Vagina (tissue), 2 donors: ENCODE results near the gene STRADA. TPM values are rescaled to one million over a fixed set of nuclear protein-coding genes. Genes with fewer than 3 reads are reported as not detected.

Experiments used
- DNase-seq, 2 donors: peaks; one replicate each; pipeline ENCODE4 v3.0.0-alpha.2; 2017; ENCODE audit errors: extremely low spot score in 2 of 2
- H3K27ac ChIP-seq: fragments of 200-600 bp; sonication (generic); one replicate; pipeline ENCODE4 v1.5.1; 2019
- H3K27me3 ChIP-seq: fragments of 200-600 bp; sonication (generic); one replicate; pipeline ENCODE4 v1.5.1; 2019
- H3K36me3 ChIP-seq, 2 donors: fragments of 200-600 bp; sonication (generic); one replicate each; pipeline ENCODE4 v1.5.1; 2017 to 2019
- H3K4me1 ChIP-seq: fragments of 200-600 bp; sonication (generic); one replicate; pipeline ENCODE4 v1.5.1; 2019
- H3K4me3 ChIP-seq, 2 donors: fragments of 200-600 bp; sonication (generic); 1 replicate in 1 of 2; 2 replicates in 1 of 2; pipeline ENCODE4 v1.5.1; 2016 to 2019
- H3K9me3 ChIP-seq: fragments of 200-600 bp; sonication (generic); one replicate; pipeline ENCODE4 v1.5.1; 2019
- POLR2A ChIP-seq, 2 donors: fragments of 450-650 bp; IDR thresholded peaks; one replicate each; pipeline ENCODE4 v1.6.1; 2017; ENCODE audit warnings: antibody characterized with exemption in 2 of 2, mild to moderate bottlenecking in 2 of 2, moderate library complexity in 2 of 2
- POLR2AphosphoS5 ChIP-seq, 2 donors: sonication (generic); formaldehyde crosslinking; IDR thresholded peaks; one replicate each; pipeline ENCODE4 v1.9.0; 2017; ENCODE audit warnings: antibody characterized with exemption in 2 of 2, mild to moderate bottlenecking in 2 of 2, low read depth in 1 of 2; ENCODE audit not compliant: insufficient read depth in 1 of 2
- intact Hi-C: fragments of 100-400 bp; cut with DNase I; formaldehyde crosslinking; loops from one replicate; pipeline ENCODE4 v1.15.1; 2023
- total RNA-seq: library from RNA; depleted of rRNA; stranded (reverse); fragments of >200 nt; gene quantifications from one replicate; pipeline ENCODE4 v1.2.3, GENCODE V29; 2016
- TF ChIP-seq, protein P1 (sequence below), 3 experiments: fragments of 450-650 bp in 2 of 3; fragments of 200-600 bp in 1 of 3; sonication (generic) in 1 of 3; IDR thresholded peaks; one replicate each; pipeline ENCODE4 v1.5.1; 2017 to 2019; ENCODE audit warnings: antibody characterized with exemption in 3 of 3, mild to moderate bottlenecking in 2 of 3, moderate library complexity in 2 of 3

Gene STRADA
- total RNA-seq, 1 donor from 2014 or later = 19.4 TPM

DNA sequence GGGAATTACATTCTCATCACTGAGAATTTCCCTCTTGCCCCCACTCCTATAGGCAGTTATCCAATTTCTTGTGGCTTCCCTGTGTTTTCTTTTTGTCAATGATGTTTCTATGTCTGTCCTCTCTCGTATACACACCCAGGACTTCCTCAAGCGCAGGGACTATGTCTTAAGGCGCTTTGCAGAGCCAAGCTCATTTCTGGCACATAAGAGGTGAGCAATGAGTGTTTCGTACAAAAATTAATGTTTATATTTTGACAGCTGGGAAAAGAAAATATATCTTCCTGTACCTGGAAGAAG, 33.3 kb upstream of the STRADA start:
- peaks cover 0 to 3% of the 10 kb centered on the region in 2 donors for H3K36me3 ChIP-seq
- H3K27me3 ChIP-seq = no peaks in the 10 kb centered on the region
- peak overlapping the region; percentile 70 to 73 for H3K4me3 ChIP-seq
- H3K9me3 ChIP-seq = no peaks in the 10 kb centered on the region
- intact Hi-C loops = no loop called here
- DNase-seq = no peak
- TF ChIP-seq, protein P1, sequence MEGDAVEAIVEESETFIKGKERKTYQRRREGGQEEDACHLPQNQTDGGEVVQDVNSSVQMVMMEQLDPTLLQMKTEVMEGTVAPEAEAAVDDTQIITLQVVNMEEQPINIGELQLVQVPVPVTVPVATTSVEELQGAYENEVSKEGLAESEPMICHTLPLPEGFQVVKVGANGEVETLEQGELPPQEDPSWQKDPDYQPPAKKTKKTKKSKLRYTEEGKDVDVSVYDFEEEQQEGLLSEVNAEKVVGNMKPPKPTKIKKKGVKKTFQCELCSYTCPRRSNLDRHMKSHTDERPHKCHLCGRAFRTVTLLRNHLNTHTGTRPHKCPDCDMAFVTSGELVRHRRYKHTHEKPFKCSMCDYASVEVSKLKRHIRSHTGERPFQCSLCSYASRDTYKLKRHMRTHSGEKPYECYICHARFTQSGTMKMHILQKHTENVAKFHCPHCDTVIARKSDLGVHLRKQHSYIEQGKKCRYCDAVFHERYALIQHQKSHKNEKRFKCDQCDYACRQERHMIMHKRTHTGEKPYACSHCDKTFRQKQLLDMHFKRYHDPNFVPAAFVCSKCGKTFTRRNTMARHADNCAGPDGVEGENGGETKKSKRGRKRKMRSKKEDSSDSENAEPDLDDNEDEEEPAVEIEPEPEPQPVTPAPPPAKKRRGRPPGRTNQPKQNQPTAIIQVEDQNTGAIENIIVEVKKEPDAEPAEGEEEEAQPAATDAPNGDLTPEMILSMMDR (IDR thresholded peaks at IDR 0.05) = no peak
- no peak for TF ChIP-seq POLR2AphosphoS5 (IDR thresholded peaks at IDR 0.05; ENCODE audit: insufficient read depth in 1 of 2, low read depth in 1 of 2)
- TF ChIP-seq POLR2A (IDR thresholded peaks at IDR 0.05) = no peak
- H3K4me1 ChIP-seq = peaks cover 60% of the 10 kb centered on the region
- peak overlapping the region; percentile 89 for H3K27ac ChIP-seq

DNA sequence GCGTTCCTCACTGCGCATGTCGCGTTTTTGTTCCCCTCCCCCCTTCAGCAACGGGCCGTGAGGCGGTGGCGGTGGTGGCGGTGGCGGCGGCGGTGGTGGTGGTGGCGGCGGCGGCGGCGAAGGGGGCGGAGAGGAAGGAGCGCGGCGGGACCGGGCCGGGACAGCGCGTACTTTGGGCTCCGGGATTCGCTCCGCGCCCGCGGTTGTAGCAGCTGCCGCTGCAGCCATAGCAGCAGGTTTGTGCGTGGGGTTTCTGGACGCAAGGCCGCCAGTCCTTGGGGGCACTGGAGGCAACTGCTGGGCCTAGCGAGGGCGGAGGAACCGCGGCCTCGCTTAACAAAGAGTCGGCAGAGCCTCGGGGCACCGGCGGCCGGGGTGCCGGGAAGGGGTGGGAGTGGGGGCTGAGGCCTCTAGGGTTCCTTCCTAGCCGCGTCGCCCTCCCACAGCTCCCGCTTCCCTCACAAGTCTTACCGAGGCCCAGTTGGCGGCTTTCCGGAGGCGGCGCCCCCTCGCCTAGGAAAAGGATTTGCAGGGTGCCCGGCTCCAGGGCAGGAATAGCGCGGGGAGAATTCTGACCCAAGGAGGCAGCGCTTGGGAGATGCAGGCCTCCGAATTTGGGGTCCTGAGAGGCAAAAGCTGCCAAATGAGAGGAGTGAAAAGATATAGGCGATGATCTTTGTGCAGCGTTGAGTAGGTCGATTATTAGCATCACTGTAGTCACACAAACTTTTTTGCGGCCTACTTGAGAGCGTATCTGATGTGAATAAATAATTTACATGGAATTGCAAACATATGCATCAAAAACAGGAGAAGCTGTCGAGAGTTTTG, 32.8 kb upstream of the STRADA start, which contains the start of gene DDX42:
Gene DDX42, plus strand, starts transcription at position 30 of the 828 bp plus-strand sequence. CDS start 12,880 bp downstream, outside the sequence.
- TF ChIP-seq POLR2A (IDR thresholded peaks at IDR 0.05) (peak in 1 of 2 donors; percentile 11), POLR2AphosphoS5 (IDR thresholded peaks at IDR 0.05; ENCODE audit: insufficient read depth in 1 of 2, low read depth in 1 of 2) (no peak)
- TF ChIP-seq, protein P1 (IDR thresholded peaks at IDR 0.05) = no peak
- DNase-seq = no peak
- intact Hi-C loops = no loop called here
- H3K9me3 ChIP-seq = no peaks in the 10 kb centered on the region
- H3K4me1 ChIP-seq = peaks cover 55% of the 10 kb centered on the region
- peaks cover 0 to 3% of the 10 kb centered on the region in 2 donors for H3K36me3 ChIP-seq
- H3K27me3 ChIP-seq = no peaks in the 10 kb centered on the region
- H3K4me3 ChIP-seq = peak within 1 kb of the TSS; percentile 70 to 73
- peak within 1 kb of the TSS; percentile 89 for H3K27ac ChIP-seq

GRCh38 chr17:63773272-63774140, 31.9 kb upstream of the STRADA start, which contains the start of gene CCDC47:
CCDC47 (minus strand) TSS chr17:63773597; CDS start chr17:63766175, 7,422 bp downstream.
- Histone ChIP-seq H3K27ac (peak within 1 kb of the TSS; percentile 89), H3K4me1 (peaks cover 49% of the 10 kb centered on the region), H3K27me3 (no peaks in the 10 kb centered on the region), H3K36me3 (no peaks in the 10 kb centered on the region), H3K9me3 (no peaks in the 10 kb centered on the region), H3K4me3 (peak within 1 kb of the TSS; percentile 70 to 73)
- intact Hi-C loops = no loop called here
- TF ChIP-seq, protein P1 (IDR thresholded peaks at IDR 0.05) = no peak
- peak; percentile 98 to 99 for TF ChIP-seq POLR2AphosphoS5 (IDR thresholded peaks at IDR 0.05; ENCODE audit: insufficient read depth in 1 of 2, low read depth in 1 of 2)
- TF ChIP-seq POLR2A (IDR thresholded peaks at IDR 0.05) = peak; percentile 59 to 97
- peak; percentile 99 to 100 for DNase-seq

DNA sequence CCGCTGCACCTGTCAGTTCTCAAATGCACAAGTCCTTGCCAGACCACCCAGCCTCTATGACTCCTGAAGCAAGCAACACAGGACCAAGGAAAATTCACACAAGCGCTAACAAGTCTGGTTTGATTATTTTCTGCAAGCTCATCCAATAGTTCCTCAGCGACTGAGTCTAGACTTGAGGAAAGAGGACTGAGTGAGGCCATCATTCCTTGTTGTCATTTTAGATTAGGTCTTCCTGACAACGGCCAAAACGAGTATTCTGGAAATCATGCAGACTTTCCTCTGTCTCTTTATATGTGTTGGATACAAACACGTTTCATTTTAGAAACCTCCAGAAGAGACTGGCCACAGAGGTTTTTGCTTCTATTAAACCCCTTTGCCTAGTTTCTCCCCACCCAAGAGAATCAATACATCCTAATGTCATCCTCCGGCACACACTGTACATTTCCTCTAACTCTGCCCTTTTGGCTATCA, 31.2 kb upstream of the STRADA start:
- H3K27me3 ChIP-seq = no peaks in the 10 kb centered on the region
- H3K9me3 ChIP-seq = no peaks in the 10 kb centered on the region
- H3K36me3 ChIP-seq = no peaks in the 10 kb centered on the region
- DNase-seq = no peak
- H3K4me3 ChIP-seq = peak overlapping the region; percentile 70 to 73
- intact Hi-C loops = no loop called here
- no peak for TF ChIP-seq POLR2AphosphoS5 (IDR thresholded peaks at IDR 0.05; ENCODE audit: insufficient read depth in 1 of 2, low read depth in 1 of 2)
- no peak for TF ChIP-seq POLR2A (IDR thresholded peaks at IDR 0.05)
- TF ChIP-seq, protein P1 (IDR thresholded peaks at IDR 0.05) = no peak
- peaks cover 45% of the 10 kb centered on the region for H3K4me1 ChIP-seq
- peak overlapping the region; percentile 89 for H3K27ac ChIP-seq
